Gastrocnemius medialis (tissue), 4 donors: ENCODE results near the gene BCL11B. TPM values are rescaled to one million over a fixed set of nuclear protein-coding genes. Genes with fewer than 3 reads are reported as not detected.

Source experiments
- ATAC-seq, 2 donors: fragments of 150-250 bp; one replicate each; pipeline ENCODE4 v1.9.1; 2016
- DNase-seq, 2 donors: peaks; one replicate each; pipeline ENCODE4 v3.0.0-alpha.2; 2019
- H3K27ac ChIP-seq, 4 donors: fragments of 200-600 bp; sonication (generic); 1 replicate in 1 of 4; 2 replicates in 3 of 4; pipeline ENCODE4 v1.5.1; 2016 to 2018; ENCODE audit warnings: mild to moderate bottlenecking in 2 of 4, moderate library complexity in 1 of 4
- H3K27me3 ChIP-seq, 3 donors: fragments of 200-600 bp; sonication (generic) in 2 of 3; 1 replicate in 1 of 3; 2 replicates in 2 of 3; pipeline versions ENCODE4 v1.5.1 to v1.6.0; 2016 to 2019; ENCODE audit warnings: mild to moderate bottlenecking in 1 of 3, moderate library complexity in 1 of 3
- H3K36me3 ChIP-seq, 2 donors: fragments of 200-600 bp; sonication (generic) in 1 of 2; one replicate each; pipeline ENCODE4 v1.5.1; 2017 to 2018
- H3K4me1 ChIP-seq, 2 donors: fragments of 200-600 bp; sonication (generic) in 1 of 2; one replicate each; pipeline ENCODE4 v1.5.1; 2016 to 2017; ENCODE audit warnings: mild to moderate bottlenecking in 2 of 2
- H3K4me3 ChIP-seq, 4 donors: fragments of 200-600 bp; sonication (generic) in 3 of 4; 1 replicate in 1 of 4; 2 replicates in 3 of 4; pipeline ENCODE4 v1.5.1; 2016 to 2019; ENCODE audit warnings: mild to moderate bottlenecking in 2 of 4
- H3K9me3 ChIP-seq, 3 donors: fragments of 200-600 bp; sonication (generic) in 2 of 3; 1 replicate in 1 of 3; 2 replicates in 2 of 3; pipeline ENCODE4 v1.5.1; 2016 to 2019
- POLR2A ChIP-seq, 2 donors: fragments of 450-650 bp; IDR thresholded peaks; one replicate each; pipeline ENCODE4 v1.6.1; 2017; ENCODE audit warnings: antibody characterized with exemption in 2 of 2, mild to moderate bottlenecking in 2 of 2, moderate library complexity in 2 of 2
- in situ Hi-C, 4 donors: fragments of 200-750 bp; cut with MboI; loops; one replicate each; pipeline versions ENCODE4 v1.15.0 to v1.8.0; 2017; ENCODE audit warnings: low sequenced_read_pairs in 4 of 4
- intact Hi-C: fragments of 100-400 bp; cut with DNase I; formaldehyde crosslinking; loops from one replicate; pipeline ENCODE4 v1.15.1; 2023; ENCODE audit warnings: low total_unique reads
- total RNA-seq, 4 donors: library from RNA; depleted of rRNA; stranded (reverse); fragments of >200 nt; gene quantifications; one replicate each; pipeline versions ENCODE4 v1.1.0 to v1.2.3, GENCODE V29; 2016
- TF ChIP-seq, protein P1 (sequence below), 5 experiments: fragments of 450-650 bp in 3 of 5; fragments of 200-600 bp in 2 of 5; sonication (generic) in 2 of 5; IDR thresholded peaks in 4 of 5; conservative IDR thresholded peaks in 1 of 5; 1 replicate in 4 of 5; 2 replicates in 1 of 5; pipeline ENCODE4 v1.5.1; 2016 to 2019; ENCODE audit warnings: antibody characterized with exemption in 5 of 5, mild to moderate bottlenecking in 3 of 5, moderate library complexity in 3 of 5

The BCL11B gene
- total RNA-seq, 4 donors from 2014 or later = 0.05 to 0.62 (median 0.18) TPM; not detected in 1

GRCh38 chr14:99277530-99277929 is 5.5 kb upstream of the BCL11B start:
- Histone ChIP-seq H3K9me3 (no peaks in the 10 kb centered on the region), H3K4me1 (peaks cover 2 to 8% of the 10 kb centered on the region in 2 donors), H3K4me3 (no peak overlapping the region), H3K27me3 (peaks cover 54 to 63% (median 56%) of the 10 kb centered on the region in 3 donors), H3K36me3 (no peaks in the 10 kb centered on the region), H3K27ac (no peak overlapping the region)
- in situ Hi-C loops = no loop called here
- intact Hi-C loops = no loop called here
- no peak for DNase-seq
- ATAC-seq = no peak
- TF ChIP-seq, protein P1, sequence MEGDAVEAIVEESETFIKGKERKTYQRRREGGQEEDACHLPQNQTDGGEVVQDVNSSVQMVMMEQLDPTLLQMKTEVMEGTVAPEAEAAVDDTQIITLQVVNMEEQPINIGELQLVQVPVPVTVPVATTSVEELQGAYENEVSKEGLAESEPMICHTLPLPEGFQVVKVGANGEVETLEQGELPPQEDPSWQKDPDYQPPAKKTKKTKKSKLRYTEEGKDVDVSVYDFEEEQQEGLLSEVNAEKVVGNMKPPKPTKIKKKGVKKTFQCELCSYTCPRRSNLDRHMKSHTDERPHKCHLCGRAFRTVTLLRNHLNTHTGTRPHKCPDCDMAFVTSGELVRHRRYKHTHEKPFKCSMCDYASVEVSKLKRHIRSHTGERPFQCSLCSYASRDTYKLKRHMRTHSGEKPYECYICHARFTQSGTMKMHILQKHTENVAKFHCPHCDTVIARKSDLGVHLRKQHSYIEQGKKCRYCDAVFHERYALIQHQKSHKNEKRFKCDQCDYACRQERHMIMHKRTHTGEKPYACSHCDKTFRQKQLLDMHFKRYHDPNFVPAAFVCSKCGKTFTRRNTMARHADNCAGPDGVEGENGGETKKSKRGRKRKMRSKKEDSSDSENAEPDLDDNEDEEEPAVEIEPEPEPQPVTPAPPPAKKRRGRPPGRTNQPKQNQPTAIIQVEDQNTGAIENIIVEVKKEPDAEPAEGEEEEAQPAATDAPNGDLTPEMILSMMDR (IDR thresholded peaks at IDR 0.05 in 4 of 5, conservative IDR thresholded peaks at IDR 0.05 in 1 of 5) = no peak
- no peak for TF ChIP-seq POLR2A (IDR thresholded peaks at IDR 0.05)

- H3K27ac ChIP-seq = no peak overlapping the region
- no peaks in the 10 kb centered on the region for H3K36me3 ChIP-seq
- TF ChIP-seq, protein P1 (IDR thresholded peaks at IDR 0.05 in 4 of 5, conservative IDR thresholded peaks at IDR 0.05 in 1 of 5) = no peak
- TF ChIP-seq POLR2A (IDR thresholded peaks at IDR 0.05) = no peak
- intact Hi-C loops (no loop called here), in situ Hi-C loops (no loop called here)
- H3K4me3 ChIP-seq = no peak overlapping the region
- DNase-seq (no peak), ATAC-seq (no peak)
- no peaks in the 10 kb centered on the region for H3K9me3 ChIP-seq
- H3K27me3 ChIP-seq = peaks cover 64 to 74% (median 66%) of the 10 kb centered on the region in 3 donors
- peaks cover 11 to 15% of the 10 kb centered on the region in 2 donors for H3K4me1 ChIP-seq
These were observed 4.5 kb upstream of the BCL11B start for GRCh38 chr14:99276482-99276881.

GRCh38 chr14:99275222-99275584 is 3.2 kb upstream of the BCL11B start:
- H3K9me3 ChIP-seq = no peaks in the 10 kb centered on the region
- no peak for DNase-seq
- no peak overlapping the region for H3K4me3 ChIP-seq
- H3K4me1 ChIP-seq = peaks cover 19 to 21% of the 10 kb centered on the region in 2 donors
- no peak for ATAC-seq
- TF ChIP-seq, protein P1 (IDR thresholded peaks at IDR 0.05 in 4 of 5, conservative IDR thresholded peaks at IDR 0.05 in 1 of 5) = no peak
- TF ChIP-seq POLR2A (IDR thresholded peaks at IDR 0.05) = no peak
- H3K36me3 ChIP-seq = no peaks in the 10 kb centered on the region
- no peak overlapping the region for H3K27ac ChIP-seq
- H3K27me3 ChIP-seq = peaks cover 72 to 78% (median 77%) of the 10 kb centered on the region in 3 donors
- in situ Hi-C loops (no loop called here), intact Hi-C loops (no loop called here)

DNA sequence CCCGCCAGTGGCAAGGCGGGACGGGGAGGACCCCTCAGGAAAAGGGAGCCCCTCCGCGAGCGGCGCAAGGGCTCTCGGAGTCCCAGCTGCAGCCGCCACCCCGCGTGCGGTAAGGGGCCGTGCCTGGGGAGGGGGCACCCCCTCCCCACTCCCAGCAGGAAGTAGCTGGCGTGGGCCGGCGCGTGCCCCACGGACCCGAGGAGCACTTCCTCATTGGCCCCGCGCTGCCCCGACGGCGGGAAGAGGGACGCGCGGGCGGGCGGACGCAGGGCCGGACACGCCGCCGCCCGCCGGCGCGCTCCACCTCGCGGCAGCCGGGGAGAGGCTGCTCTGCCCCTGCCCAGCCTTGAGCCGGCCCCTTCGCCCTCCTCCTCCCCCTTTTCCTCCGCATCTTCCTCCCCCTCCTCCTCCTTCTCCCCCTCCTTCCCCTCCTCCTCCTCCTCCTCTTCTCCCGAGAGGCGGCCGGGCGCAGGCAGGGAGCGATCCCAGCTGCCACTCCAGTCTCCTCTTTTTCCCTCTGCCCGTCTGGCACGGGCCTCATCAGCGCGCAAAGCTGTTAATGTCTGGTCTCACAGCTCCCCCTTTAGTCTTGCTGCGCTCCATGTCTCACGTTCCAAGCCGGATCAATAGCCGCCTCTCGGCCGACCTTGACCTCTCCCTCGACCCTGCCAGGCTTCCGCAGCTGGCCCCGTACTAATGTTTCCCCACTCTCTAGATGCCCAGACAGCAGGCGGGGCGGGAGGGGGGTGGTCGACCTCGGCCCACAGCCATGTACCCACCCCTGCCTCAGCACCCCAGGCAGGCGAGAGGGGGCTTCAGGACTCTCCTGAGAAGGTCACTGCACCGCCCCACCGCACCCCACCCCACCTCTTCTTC is 2.6 kb upstream of the BCL11B start:
- in situ Hi-C loops = loop anchor here in 1 of 4 donors (25.0 kb wide), 1 partner anchor 1137 kb away; no protein-coding TSS in a partner anchor
- Histone ChIP-seq H3K4me3 (no peak overlapping the region), H3K9me3 (no peaks in the 10 kb centered on the region), H3K27ac (no peak overlapping the region), H3K27me3 (peaks cover 76 to 79% (median 78%) of the 10 kb centered on the region in 3 donors), H3K36me3 (no peaks in the 10 kb centered on the region), H3K4me1 (peaks cover 19 to 28% of the 10 kb centered on the region in 2 donors)
- no peak for DNase-seq
- intact Hi-C loops = no loop called here
- ATAC-seq = no peak
- TF ChIP-seq, protein P1 (IDR thresholded peaks at IDR 0.05 in 4 of 5, conservative IDR thresholded peaks at IDR 0.05 in 1 of 5) = no peak
- TF ChIP-seq POLR2A (IDR thresholded peaks at IDR 0.05) = no peak
